ENCODE results near the gene ARNT2.

ARNT2 gene

DNA sequence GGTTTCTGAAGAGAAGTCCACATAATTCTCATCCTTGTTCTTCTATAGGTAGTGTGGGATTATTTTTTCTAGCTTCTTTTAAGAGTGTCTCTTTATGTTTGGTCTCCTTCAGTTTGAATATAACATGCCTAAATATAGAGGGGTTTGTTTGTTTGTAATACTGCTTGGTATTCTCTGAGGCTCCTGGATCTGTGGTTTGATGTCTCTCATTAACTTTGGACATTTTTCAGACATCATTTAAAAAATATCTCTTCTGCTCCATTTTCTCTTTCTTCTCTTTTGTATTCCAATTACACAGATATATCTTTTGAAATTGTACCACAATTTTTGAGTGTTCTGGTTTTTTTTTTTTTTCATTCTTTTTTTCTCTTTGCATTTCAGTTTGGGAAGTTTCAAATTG, 113.1 kb downstream of the ARNT2 start:
- TF ChIP-seq, protein P1, sequence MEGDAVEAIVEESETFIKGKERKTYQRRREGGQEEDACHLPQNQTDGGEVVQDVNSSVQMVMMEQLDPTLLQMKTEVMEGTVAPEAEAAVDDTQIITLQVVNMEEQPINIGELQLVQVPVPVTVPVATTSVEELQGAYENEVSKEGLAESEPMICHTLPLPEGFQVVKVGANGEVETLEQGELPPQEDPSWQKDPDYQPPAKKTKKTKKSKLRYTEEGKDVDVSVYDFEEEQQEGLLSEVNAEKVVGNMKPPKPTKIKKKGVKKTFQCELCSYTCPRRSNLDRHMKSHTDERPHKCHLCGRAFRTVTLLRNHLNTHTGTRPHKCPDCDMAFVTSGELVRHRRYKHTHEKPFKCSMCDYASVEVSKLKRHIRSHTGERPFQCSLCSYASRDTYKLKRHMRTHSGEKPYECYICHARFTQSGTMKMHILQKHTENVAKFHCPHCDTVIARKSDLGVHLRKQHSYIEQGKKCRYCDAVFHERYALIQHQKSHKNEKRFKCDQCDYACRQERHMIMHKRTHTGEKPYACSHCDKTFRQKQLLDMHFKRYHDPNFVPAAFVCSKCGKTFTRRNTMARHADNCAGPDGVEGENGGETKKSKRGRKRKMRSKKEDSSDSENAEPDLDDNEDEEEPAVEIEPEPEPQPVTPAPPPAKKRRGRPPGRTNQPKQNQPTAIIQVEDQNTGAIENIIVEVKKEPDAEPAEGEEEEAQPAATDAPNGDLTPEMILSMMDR (IDR thresholded peaks at IDR 0.05; ENCODE audit: low read depth, low read length, missing control alignments): no peak
- no peak for DNase-seq (ENCODE audit: extremely low read depth, low read depth)

DNA sequence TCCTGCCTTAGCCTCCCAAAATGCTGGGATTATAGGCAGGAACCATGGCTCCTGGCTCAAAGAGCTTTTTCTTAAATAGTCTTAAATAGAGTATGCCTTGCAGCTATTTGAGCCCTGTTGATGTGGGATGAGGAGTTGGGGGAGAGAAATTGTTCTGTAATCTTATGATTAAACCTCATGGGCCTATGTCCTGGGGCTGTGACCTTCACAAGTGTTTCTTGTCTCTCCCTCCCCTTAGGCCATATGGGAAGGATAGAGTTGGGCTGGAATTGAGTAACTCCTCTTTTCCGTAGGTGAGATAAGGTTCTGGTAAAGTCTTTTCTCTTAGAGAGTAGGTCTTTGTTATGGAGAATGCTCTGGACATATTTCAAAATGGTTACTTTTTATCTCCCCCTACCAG, 114.3 kb downstream of the ARNT2 start:
- TF ChIP-seq, protein P1 (IDR thresholded peaks at IDR 0.05; ENCODE audit: low read depth, low read length, missing control alignments): no peak
- H3K4me3 ChIP-seq (replicated peaks; ENCODE audit: low read depth, low read length): no peak overlapping the region
- DNase-seq (ENCODE audit: extremely low read depth, low read depth): no peak

More for the DNA sequence above, 113.1 kb downstream of the ARNT2 start:
- no peak overlapping the region for H3K4me3 ChIP-seq (replicated peaks; ENCODE audit: low read depth, low read length)

DNA sequence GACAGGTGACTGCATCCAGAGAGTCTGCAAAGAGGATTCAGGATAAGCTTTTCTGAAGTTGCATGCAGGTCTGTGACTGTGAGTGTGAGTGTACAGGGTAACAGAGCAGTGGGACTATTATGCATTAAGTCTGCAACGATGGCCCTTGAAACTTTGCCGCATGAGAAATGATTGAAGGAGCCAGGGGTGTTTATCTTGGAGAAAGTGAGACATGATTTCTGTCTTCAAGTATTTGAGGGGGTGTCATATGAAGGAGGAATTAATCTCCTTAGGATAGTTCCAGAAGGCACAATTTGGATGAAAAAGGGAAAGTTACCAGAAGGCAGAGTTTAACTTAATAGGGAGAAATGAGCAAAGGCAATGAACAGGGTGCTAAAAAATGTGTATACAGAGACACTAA, 119.6 kb downstream of the ARNT2 start:
- DNase-seq (ENCODE audit: extremely low read depth, low read depth): no peak
- TF ChIP-seq, protein P1 (IDR thresholded peaks at IDR 0.05; ENCODE audit: low read depth, low read length, missing control alignments): no peak
- no peak overlapping the region for H3K4me3 ChIP-seq (replicated peaks; ENCODE audit: low read depth, low read length)

DNA sequence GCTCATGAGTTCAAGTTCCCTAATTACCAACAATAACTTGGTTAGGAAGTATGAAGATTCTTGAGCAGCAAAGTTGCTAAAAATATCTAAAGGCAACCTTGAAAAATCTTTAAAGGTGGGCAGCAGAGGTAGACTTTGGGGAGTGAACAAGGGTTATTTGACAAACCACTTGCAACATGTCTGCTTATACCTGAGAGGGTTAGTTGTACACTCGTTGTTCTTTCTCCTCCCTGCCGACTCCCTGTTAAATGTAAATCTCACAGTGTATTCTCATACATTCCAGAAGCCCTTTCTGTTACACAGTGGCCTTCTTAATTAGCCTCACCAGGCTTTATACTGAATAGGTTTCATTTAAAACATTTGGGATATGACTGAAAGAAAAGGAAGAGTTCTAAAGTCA, 121.7 kb downstream of the ARNT2 start:
- TF ChIP-seq, protein P1 (IDR thresholded peaks at IDR 0.05; ENCODE audit: low read depth, low read length, missing control alignments): no peak
- DNase-seq (ENCODE audit: extremely low read depth, low read depth): no peak
- H3K4me3 ChIP-seq (replicated peaks; ENCODE audit: low read depth, low read length): no peak overlapping the region

DNA sequence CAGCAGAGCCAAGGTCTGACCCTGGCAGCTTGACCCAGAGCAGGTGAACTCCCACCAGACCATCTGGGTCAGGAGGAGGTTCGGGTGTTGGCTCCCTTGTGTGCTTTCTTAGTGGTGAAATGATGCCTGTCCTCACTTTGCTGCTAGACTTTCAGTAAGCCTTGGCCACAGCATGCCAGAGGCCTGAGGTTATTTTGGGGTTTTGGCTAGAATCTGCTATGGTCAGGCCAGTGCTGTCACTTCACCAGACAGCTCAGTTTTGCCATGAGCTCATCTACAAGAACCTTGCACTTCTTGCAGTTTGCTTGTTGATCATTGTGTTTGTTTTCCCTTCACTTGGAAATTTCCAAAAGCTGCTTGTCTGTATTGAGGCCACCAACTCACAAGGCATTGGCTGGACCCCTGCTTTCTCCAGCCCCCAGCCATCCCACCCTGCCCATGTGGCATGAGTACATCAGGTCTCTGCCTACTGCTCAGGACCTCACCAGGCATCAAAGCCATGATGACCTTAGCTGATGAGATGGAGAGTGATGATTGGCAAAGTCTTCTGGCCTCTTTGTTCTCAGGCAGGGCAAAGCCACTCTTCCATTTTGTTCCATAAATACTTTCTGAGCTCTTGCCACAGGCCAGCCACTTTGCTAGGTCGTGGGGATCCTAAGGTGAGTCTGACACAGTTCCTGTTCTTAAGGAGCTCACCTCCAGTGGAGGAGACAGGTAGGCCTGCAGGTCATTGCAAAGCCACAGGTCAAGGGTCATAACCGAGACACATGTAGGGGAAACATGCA, 122.6 kb downstream of the ARNT2 start:
- no peak for DNase-seq (ENCODE audit: extremely low read depth, low read depth)
- no peak overlapping the region for H3K4me3 ChIP-seq (replicated peaks; ENCODE audit: low read depth, low read length)
- TF ChIP-seq, protein P1 (IDR thresholded peaks at IDR 0.05; ENCODE audit: low read depth, low read length, missing control alignments): no peak

DNA sequence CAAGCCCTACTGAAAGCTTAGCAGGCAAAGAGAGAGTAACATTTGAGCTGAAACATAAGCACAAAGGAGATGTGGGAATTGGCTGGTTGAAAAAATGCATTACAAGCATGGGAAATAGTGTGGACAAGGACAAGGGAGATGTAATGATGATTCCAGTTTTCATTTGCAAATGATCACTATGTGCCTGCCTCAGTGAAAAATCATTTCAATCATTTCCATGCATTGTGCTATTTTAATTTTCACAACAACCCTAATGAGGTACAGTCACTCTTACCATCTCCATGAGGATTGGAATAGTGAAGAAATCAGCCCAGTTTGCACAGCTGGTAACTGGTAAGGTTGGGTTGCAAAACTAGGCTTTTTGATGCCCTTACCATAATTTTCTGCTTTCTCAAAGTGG, 123.2 kb downstream of the ARNT2 start:
- H3K4me3 ChIP-seq (replicated peaks; ENCODE audit: low read depth, low read length): no peak overlapping the region
- TF ChIP-seq, protein P1 (IDR thresholded peaks at IDR 0.05; ENCODE audit: low read depth, low read length, missing control alignments): no peak
- DNase-seq (ENCODE audit: extremely low read depth, low read depth): no peak

DNA sequence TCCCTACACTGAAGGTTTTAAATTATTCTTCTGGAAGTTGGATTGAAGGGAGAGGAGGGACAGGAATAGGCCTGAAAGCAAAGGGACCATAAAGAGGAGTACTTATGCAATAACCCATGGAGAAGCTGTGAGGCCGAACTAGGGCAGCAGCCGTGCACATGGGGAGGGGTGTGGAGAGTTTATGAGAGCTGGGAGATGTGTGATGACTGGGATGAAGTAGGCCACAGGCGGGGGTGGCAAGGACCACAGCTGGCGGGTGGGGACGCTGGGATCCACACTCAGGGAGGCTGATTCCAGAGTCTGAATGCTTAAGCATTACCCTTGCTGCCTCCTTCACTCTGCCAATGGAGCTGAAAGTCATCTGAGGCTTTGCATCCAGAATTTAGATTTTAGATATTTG, 123.8 kb downstream of the ARNT2 start:
- no peak for DNase-seq (ENCODE audit: extremely low read depth, low read depth)
- no peak overlapping the region for H3K4me3 ChIP-seq (replicated peaks; ENCODE audit: low read depth, low read length)
- TF ChIP-seq, protein P1 (IDR thresholded peaks at IDR 0.05; ENCODE audit: low read depth, low read length, missing control alignments): no peak

Measured in HFF-Myc (cell line).